MM.1S (cell line): ENCODE measurements around the gene ESRRB.

Experiments
- CTCF ChIP-seq: fragments of 300-600 bp; sonication (generic); IDR thresholded peaks from 2 replicates; pipeline ENCODE4 v1.5.1; 2016; ENCODE audit warnings: antibody characterized with exemption, low read length, mixed read lengths
- EZH2 ChIP-seq: fragments of 300-600 bp; sonication (generic); optimal IDR thresholded peaks from 2 replicates; pipeline ENCODE3; 2017; ENCODE audit warnings: low read depth, mild to moderate bottlenecking, antibody characterized with exemption, low read length, mixed read lengths
- EZH2phosphoT487 ChIP-seq: fragments of 300-600 bp; sonication (generic); IDR thresholded peaks from 2 replicates; pipeline ENCODE4 v1.6.1; 2018; ENCODE audit warnings: antibody characterized with exemption, low read length

GRCh38 chr14:76434220-76434619, 58.3 kb downstream of the ESRRB start:
- TF ChIP-seq CTCF (no peak), EZH2 (no peak), EZH2phosphoT487 (no peak)
